ENCODE measurements around the gene ATP6V1E1.

Gene ATP6V1E1

DNA sequence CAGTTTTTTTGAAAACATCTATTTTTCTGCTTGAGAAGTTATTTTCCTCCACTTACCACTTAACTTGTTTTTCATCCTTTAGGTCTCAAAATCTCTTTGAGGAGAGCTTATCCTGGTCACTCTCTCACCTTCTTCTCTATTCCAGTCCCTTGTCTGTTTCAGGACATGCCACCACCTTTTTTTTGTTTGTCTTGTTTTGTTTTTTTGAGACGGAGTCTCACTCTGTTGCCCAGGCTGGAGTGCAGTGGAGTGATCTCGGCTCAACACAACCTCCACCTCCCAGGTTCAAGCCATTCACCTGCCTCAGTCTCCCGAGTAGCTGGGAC is 5.4 kb upstream of the ATP6V1E1 start:
- Histone ChIP-seq H3K4me3 (ENCODE audit: low read length, poor library complexity, severe bottlenecking) (no peak overlapping the region), H3K9me3 (ENCODE audit: insufficient read depth, low read depth, low read length) (no peaks in the 10 kb centered on the region), H2AFZ (ENCODE audit: low read length) (no peak overlapping the region), H4K20me1 (ENCODE audit: insufficient read depth, low read length, poor library complexity, severe bottlenecking) (no peaks in the 10 kb centered on the region), H3K9ac (ENCODE audit: low read depth, low read length, poor library complexity, severe bottlenecking) (no peak overlapping the region), H3K4me1 (ENCODE audit: insufficient read depth, low read length, poor library complexity, severe bottlenecking) (peaks cover 16% of the 10 kb centered on the region), H3K4me2 (ENCODE audit: low read depth, low read length, poor library complexity, severe bottlenecking) (no peak overlapping the region), H3K36me3 (ENCODE audit: insufficient read depth, low read length) (no peaks in the 10 kb centered on the region), H3K27me3 (ENCODE audit: insufficient read depth, low read length, poor library complexity, severe bottlenecking) (no peaks in the 10 kb centered on the region), H3K9me2 (replicated peaks; ENCODE audit: low read depth, low read length) (no peaks in the 10 kb centered on the region), H3K79me2 (ENCODE audit: insufficient read depth, low read length) (peaks cover 7% of the 10 kb centered on the region), H3F3A (ENCODE audit: low read depth) (no peaks in the 10 kb centered on the region)
- TF ChIP-seq EZH2phosphoT487 (IDR thresholded peaks at IDR 0.05; ENCODE audit: borderline replicate concordance) = no peak
- TF ChIP-seq, protein P1, sequence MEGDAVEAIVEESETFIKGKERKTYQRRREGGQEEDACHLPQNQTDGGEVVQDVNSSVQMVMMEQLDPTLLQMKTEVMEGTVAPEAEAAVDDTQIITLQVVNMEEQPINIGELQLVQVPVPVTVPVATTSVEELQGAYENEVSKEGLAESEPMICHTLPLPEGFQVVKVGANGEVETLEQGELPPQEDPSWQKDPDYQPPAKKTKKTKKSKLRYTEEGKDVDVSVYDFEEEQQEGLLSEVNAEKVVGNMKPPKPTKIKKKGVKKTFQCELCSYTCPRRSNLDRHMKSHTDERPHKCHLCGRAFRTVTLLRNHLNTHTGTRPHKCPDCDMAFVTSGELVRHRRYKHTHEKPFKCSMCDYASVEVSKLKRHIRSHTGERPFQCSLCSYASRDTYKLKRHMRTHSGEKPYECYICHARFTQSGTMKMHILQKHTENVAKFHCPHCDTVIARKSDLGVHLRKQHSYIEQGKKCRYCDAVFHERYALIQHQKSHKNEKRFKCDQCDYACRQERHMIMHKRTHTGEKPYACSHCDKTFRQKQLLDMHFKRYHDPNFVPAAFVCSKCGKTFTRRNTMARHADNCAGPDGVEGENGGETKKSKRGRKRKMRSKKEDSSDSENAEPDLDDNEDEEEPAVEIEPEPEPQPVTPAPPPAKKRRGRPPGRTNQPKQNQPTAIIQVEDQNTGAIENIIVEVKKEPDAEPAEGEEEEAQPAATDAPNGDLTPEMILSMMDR (conservative IDR thresholded peaks at IDR 0.05; ENCODE audit: low read length) = no peak

DNA sequence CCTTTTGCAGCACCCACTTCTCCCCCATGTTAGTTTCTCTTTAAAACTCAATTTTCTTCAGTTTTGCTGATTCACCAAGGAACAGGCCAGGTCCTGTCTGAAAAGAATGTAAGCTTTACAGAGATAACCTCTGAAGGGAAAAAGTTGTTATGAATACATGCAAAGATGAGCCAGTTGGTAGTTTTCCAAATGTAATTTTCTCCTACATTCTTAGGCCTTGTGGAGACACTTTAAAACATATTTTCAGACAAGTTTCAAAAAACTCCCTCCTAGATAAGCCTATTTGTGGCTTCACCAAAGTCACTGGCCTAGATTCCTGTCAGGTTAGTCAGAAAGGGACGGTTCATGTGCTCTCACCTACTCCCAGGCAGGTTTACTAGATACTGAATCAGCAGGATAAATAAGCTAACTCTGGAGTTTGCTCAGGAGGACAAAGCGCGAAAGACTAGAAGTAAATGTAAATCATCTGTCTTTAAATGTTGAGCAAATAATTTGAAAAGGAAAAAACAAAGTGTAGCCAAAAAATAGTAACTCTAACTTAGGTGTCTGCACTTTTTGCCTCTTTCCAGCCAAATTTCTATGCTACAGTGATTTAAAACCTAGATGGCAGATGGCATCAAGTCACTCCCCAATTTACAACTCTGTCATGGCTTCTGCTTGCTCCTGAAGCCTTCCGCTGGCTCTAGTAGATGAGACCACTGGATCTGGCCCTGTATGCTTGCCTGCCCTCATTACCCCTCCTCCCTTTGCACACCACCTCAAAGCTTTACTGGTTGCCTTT is 4.9 kb upstream of the ATP6V1E1 start:
- Histone ChIP-seq H3K9me2 (replicated peaks; ENCODE audit: low read depth, low read length) (no peaks in the 10 kb centered on the region), H3K9me3 (ENCODE audit: insufficient read depth, low read depth, low read length) (no peaks in the 10 kb centered on the region), H2AFZ (ENCODE audit: low read length) (no peak overlapping the region), H3K4me3 (ENCODE audit: low read length, poor library complexity, severe bottlenecking) (no peak overlapping the region), H3K27me3 (ENCODE audit: insufficient read depth, low read length, poor library complexity, severe bottlenecking) (no peaks in the 10 kb centered on the region), H3K79me2 (ENCODE audit: insufficient read depth, low read length) (peaks cover 7% of the 10 kb centered on the region), H3K9ac (ENCODE audit: low read depth, low read length, poor library complexity, severe bottlenecking) (no peak overlapping the region), H3K4me2 (ENCODE audit: low read depth, low read length, poor library complexity, severe bottlenecking) (no peak overlapping the region), H3K4me1 (ENCODE audit: insufficient read depth, low read length, poor library complexity, severe bottlenecking) (peaks cover 16% of the 10 kb centered on the region), H3K36me3 (ENCODE audit: insufficient read depth, low read length) (no peaks in the 10 kb centered on the region), H3F3A (ENCODE audit: low read depth) (no peaks in the 10 kb centered on the region), H4K20me1 (ENCODE audit: insufficient read depth, low read length, poor library complexity, severe bottlenecking) (peaks cover 1% of the 10 kb centered on the region)
- TF ChIP-seq, protein P1 (conservative IDR thresholded peaks at IDR 0.05; ENCODE audit: low read length) = no peak
- no peak for TF ChIP-seq EZH2phosphoT487 (IDR thresholded peaks at IDR 0.05; ENCODE audit: borderline replicate concordance)

DNA sequence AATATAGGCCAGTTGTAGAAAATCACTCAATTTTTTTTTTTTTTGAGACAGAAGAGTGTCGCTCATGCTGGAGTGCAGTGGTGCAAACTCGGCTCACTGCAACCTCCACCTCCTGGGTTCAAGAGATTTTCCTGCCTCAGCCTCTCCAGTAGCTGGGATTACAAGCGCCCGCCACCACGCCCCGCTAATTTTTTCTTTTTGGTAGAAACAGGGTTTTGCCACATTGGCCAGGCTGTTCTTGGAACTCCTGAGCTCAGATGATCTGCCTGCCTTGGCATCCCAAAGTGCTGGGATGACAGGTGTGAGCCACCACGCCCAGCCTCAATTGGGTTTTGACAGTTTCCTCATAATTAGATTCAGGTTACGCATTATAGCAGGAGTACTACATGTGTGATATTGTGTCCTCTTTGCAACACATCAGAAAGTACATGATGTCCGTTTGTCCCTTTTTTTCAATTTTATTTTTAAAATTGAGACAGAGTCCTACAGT is 2.6 kb upstream of the ATP6V1E1 start:
- Histone ChIP-seq H3F3A (ENCODE audit: low read depth) (no peaks in the 10 kb centered on the region), H3K79me2 (ENCODE audit: insufficient read depth, low read length) (peaks cover 30% of the 10 kb centered on the region), H2AFZ (ENCODE audit: low read length) (no peak overlapping the region), H3K27me3 (ENCODE audit: insufficient read depth, low read length, poor library complexity, severe bottlenecking) (no peaks in the 10 kb centered on the region), H3K4me3 (ENCODE audit: low read length, poor library complexity, severe bottlenecking) (no peak overlapping the region), H3K9me2 (replicated peaks; ENCODE audit: low read depth, low read length) (no peaks in the 10 kb centered on the region), H3K4me1 (ENCODE audit: insufficient read depth, low read length, poor library complexity, severe bottlenecking) (peaks cover 8% of the 10 kb centered on the region), H3K36me3 (ENCODE audit: insufficient read depth, low read length) (no peaks in the 10 kb centered on the region), H3K4me2 (ENCODE audit: low read depth, low read length, poor library complexity, severe bottlenecking) (no peak overlapping the region), H3K9me3 (ENCODE audit: insufficient read depth, low read depth, low read length) (no peaks in the 10 kb centered on the region), H3K9ac (ENCODE audit: low read depth, low read length, poor library complexity, severe bottlenecking) (no peak overlapping the region), H4K20me1 (ENCODE audit: insufficient read depth, low read length, poor library complexity, severe bottlenecking) (peaks cover 10% of the 10 kb centered on the region)
- TF ChIP-seq, protein P1 (conservative IDR thresholded peaks at IDR 0.05; ENCODE audit: low read length) = no peak
- TF ChIP-seq EZH2phosphoT487 (IDR thresholded peaks at IDR 0.05; ENCODE audit: borderline replicate concordance) = no peak

Data from Loucy (cell line).